Body of pancreas (tissue), 4 donors: Measurements from ENCODE around the gene NFX1.

Experiments
- POLR2A ChIP-seq, 3 donors: fragments of 450-650 bp; IDR thresholded peaks; one replicate each; pipeline ENCODE4 v1.6.1; 2016; ENCODE audit warnings: antibody characterized with exemption in 3 of 3, mild to moderate bottlenecking in 2 of 3
- TF ChIP-seq, protein P1 (sequence below), 7 experiments: fragments of 450-650 bp in 4 of 7; fragments of 200-600 bp in 3 of 7; sonication (generic) in 3 of 7; IDR thresholded peaks; one replicate each; pipeline ENCODE4 v1.5.1; 2016 to 2019; ENCODE audit warnings: antibody characterized with exemption in 7 of 7

DNA sequence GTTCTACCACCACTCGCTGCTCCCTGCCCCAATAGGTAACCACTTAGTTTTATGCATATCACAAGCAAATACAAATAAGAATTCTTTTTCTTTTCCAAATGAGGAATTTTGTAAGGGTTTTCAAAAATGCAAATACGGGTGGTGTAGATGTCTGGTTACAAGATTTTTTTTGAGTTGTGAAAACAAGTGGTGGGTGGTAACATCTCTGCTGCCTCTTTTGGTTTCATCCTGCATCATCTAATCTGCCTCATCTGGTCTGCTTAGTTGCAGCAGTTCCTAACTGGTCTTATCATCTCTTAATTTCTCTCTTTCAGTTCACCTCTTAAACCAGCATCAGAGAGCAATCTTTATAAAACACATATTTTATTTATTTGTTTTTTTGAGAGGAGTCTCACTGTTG lies 5.3 kb downstream of the NFX1 start:
- TF ChIP-seq, protein P1, sequence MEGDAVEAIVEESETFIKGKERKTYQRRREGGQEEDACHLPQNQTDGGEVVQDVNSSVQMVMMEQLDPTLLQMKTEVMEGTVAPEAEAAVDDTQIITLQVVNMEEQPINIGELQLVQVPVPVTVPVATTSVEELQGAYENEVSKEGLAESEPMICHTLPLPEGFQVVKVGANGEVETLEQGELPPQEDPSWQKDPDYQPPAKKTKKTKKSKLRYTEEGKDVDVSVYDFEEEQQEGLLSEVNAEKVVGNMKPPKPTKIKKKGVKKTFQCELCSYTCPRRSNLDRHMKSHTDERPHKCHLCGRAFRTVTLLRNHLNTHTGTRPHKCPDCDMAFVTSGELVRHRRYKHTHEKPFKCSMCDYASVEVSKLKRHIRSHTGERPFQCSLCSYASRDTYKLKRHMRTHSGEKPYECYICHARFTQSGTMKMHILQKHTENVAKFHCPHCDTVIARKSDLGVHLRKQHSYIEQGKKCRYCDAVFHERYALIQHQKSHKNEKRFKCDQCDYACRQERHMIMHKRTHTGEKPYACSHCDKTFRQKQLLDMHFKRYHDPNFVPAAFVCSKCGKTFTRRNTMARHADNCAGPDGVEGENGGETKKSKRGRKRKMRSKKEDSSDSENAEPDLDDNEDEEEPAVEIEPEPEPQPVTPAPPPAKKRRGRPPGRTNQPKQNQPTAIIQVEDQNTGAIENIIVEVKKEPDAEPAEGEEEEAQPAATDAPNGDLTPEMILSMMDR (IDR thresholded peaks at IDR 0.05): no peak
- no peak for TF ChIP-seq POLR2A (IDR thresholded peaks at IDR 0.05)
